Gastroesophageal sphincter (tissue), 3 donors: ENCODE results near the gene TSEN15.

ENCODE experiments used
- POLR2A ChIP-seq, 2 donors: fragments of 450-650 bp; IDR thresholded peaks; one replicate each; pipeline ENCODE4 v1.6.1; 2017; ENCODE audit warnings: antibody characterized with exemption in 2 of 2, mild to moderate bottlenecking in 2 of 2, moderate library complexity in 1 of 2
- POLR2AphosphoS5 ChIP-seq: sonication (generic); formaldehyde crosslinking; IDR thresholded peaks from one replicate; pipeline ENCODE4 v1.6.1; 2017; ENCODE audit warnings: antibody characterized with exemption
- TF ChIP-seq, protein P1 (sequence below), 4 experiments: fragments of 200-600 bp in 2 of 4; fragments of 450-650 bp in 2 of 4; sonication (generic) in 1 of 4; IDR thresholded peaks; one replicate each; pipeline ENCODE4 v1.5.1; 2017 to 2019; ENCODE audit warnings: antibody characterized with exemption in 4 of 4, mild to moderate bottlenecking in 2 of 4, moderate library complexity in 2 of 4

DNA sequence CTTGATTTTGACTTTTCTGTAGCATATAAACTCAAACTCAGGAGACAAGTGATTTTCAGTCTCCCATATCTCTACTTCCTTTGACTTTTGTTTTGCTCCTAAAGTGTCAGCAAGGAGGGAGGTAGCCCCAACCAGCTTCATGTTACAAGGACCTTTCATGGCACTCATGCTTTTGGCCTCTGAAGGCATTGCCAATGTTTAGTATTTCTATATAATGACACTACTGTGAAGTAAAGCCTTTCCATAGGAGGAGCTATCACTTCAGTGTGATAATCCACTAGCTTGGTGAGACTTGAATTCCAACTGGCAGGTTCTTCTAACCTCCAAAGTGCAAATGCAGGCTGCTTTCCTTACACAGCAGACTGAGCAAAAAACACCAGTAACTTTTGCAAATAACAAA, 28.4 kb upstream of the TSEN15 start:
- TF ChIP-seq, protein P1, sequence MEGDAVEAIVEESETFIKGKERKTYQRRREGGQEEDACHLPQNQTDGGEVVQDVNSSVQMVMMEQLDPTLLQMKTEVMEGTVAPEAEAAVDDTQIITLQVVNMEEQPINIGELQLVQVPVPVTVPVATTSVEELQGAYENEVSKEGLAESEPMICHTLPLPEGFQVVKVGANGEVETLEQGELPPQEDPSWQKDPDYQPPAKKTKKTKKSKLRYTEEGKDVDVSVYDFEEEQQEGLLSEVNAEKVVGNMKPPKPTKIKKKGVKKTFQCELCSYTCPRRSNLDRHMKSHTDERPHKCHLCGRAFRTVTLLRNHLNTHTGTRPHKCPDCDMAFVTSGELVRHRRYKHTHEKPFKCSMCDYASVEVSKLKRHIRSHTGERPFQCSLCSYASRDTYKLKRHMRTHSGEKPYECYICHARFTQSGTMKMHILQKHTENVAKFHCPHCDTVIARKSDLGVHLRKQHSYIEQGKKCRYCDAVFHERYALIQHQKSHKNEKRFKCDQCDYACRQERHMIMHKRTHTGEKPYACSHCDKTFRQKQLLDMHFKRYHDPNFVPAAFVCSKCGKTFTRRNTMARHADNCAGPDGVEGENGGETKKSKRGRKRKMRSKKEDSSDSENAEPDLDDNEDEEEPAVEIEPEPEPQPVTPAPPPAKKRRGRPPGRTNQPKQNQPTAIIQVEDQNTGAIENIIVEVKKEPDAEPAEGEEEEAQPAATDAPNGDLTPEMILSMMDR (IDR thresholded peaks at IDR 0.05), result no peak
- no peak for TF ChIP-seq POLR2A (IDR thresholded peaks at IDR 0.05)
- no peak for TF ChIP-seq POLR2AphosphoS5
